Measurements from ENCODE around the gene FKBP7. TPM values are rescaled to one million over a fixed set of nuclear protein-coding genes. Genes with fewer than 3 reads are reported as not detected.

FKBP7 gene
- total RNA-seq, 1 donor from 2014 or later: 44.3 TPM

DNA sequence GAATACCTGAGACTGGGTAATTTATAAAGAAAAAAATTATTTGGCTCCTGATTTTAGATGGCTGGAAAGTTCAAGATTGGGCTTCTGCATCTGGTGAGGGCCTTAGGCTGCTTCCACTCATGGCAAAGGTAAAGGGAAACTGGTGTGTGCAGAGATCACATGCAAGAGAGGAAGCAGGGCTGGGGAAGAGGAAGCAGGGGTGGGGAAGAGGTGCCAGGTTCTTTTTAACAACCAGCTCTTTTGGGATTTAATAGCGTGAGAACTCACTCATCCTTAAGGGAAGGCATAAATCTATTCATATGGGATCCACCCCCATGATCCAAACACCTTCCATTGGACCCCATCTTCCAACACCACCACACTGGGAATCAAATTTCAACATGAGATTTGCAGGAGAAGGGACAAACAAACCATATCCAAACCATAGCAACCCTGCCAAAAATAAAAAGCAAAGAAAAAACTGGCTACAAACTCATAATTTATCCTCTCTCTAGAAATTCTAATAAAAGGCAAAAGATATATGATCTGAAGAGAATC lies 57.9 kb downstream of the FKBP7 start:
- Mint-ChIP-seq H3K4me1 (ENCODE audit: low read depth) (no peaks in the 10 kb centered on the region), H3K4me3 (ENCODE audit: unreplicated experiment) (no peak overlapping the region), H3K27me3 (ENCODE audit: low read depth) (no peaks in the 10 kb centered on the region), H3K27ac (ENCODE audit: unreplicated experiment) (no peak overlapping the region), H3K36me3 (ENCODE audit: low read depth) (peaks cover 8% of the 10 kb centered on the region), H3K9me3 (ENCODE audit: low read depth) (peaks cover 14% of the 10 kb centered on the region)
- DNase-seq (ENCODE audit: low spot score): no peak
- TF ChIP-seq, protein P1, sequence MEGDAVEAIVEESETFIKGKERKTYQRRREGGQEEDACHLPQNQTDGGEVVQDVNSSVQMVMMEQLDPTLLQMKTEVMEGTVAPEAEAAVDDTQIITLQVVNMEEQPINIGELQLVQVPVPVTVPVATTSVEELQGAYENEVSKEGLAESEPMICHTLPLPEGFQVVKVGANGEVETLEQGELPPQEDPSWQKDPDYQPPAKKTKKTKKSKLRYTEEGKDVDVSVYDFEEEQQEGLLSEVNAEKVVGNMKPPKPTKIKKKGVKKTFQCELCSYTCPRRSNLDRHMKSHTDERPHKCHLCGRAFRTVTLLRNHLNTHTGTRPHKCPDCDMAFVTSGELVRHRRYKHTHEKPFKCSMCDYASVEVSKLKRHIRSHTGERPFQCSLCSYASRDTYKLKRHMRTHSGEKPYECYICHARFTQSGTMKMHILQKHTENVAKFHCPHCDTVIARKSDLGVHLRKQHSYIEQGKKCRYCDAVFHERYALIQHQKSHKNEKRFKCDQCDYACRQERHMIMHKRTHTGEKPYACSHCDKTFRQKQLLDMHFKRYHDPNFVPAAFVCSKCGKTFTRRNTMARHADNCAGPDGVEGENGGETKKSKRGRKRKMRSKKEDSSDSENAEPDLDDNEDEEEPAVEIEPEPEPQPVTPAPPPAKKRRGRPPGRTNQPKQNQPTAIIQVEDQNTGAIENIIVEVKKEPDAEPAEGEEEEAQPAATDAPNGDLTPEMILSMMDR (IDR thresholded peaks at IDR 0.05): no peak

DNA sequence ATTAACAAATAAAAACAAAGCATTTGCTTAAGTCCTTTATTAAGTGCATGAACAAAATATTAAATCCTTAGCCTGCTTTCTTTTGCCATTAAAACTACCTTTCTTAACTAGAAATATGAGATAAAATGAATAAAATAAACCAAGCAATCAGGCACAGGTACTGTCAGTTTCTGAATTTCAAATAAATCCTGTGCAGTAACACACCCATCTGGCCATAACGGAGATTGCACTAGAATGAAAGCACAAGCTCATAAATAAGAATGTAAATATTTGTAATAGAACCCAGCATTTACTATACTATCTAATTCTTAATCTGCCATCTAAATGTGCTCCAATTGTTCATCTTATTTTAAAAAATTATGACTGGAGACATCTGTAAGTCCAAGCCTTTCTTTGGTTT lies 59.3 kb downstream of the FKBP7 start:
- H3K4me1 Mint-ChIP-seq (ENCODE audit: low read depth): peaks cover 13% of the 10 kb centered on the region
- H3K36me3 Mint-ChIP-seq (ENCODE audit: low read depth): no peaks in the 10 kb centered on the region
- no peaks in the 10 kb centered on the region for H3K27me3 Mint-ChIP-seq (ENCODE audit: low read depth)
- no peaks in the 10 kb centered on the region for H3K9me3 Mint-ChIP-seq (ENCODE audit: low read depth)
- TF ChIP-seq, protein P1 (IDR thresholded peaks at IDR 0.05): peak; percentile 70
- DNase-seq (ENCODE audit: low spot score): no peak
- no peak overlapping the region for H3K27ac Mint-ChIP-seq (ENCODE audit: unreplicated experiment)
- no peak overlapping the region for H3K4me3 Mint-ChIP-seq (ENCODE audit: unreplicated experiment)

DNA sequence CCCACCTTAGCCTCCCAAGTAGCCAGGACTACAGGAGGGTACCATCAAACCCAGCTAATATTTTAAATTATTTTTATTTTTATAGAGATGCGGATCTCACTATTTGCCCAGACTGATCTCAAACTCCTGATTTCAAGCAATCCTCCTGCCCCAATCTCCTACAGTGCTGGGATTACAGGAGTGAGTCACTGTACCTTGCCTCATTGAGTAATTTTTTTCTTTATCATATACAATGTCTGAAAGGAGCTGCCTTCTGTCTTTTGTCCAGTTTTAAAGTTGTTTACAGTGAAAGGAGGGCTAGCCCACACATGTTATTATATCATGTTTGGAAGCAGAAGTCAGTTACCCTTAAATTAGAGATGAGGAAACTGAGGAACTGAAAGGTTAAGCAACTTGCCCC lies 60.0 kb downstream of the FKBP7 start:
- Mint-ChIP-seq H3K4me1 (ENCODE audit: low read depth) (peaks cover 15% of the 10 kb centered on the region), H3K4me3 (ENCODE audit: unreplicated experiment) (no peak overlapping the region), H3K27me3 (ENCODE audit: low read depth) (no peaks in the 10 kb centered on the region), H3K36me3 (ENCODE audit: low read depth) (no peaks in the 10 kb centered on the region), H3K27ac (ENCODE audit: unreplicated experiment) (no peak overlapping the region), H3K9me3 (ENCODE audit: low read depth) (no peaks in the 10 kb centered on the region)
- TF ChIP-seq, protein P1 (IDR thresholded peaks at IDR 0.05): no peak
- DNase-seq (ENCODE audit: low spot score): no peak

DNA sequence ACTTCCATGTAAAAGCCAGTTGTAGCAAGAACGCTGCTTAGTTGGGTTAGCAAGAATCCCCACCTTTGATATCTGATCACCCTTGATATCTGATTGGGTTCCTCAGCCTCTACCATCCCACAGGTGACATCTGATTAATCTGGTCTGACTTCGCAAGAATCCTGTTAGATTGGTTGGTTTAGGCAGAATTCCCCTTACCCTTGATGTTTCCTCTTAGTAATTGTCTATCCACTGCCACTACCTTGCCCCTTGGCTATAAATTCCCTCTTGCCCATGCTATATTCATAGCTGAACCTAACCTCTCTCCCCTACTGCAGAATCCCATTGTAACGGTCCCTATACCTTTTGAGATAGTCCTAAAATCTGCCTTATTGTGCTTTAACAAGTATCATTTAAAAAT lies 60.5 kb downstream of the FKBP7 start:
- H3K4me3 Mint-ChIP-seq (ENCODE audit: unreplicated experiment): no peak overlapping the region
- H3K36me3 Mint-ChIP-seq (ENCODE audit: low read depth): no peaks in the 10 kb centered on the region
- no peaks in the 10 kb centered on the region for H3K27me3 Mint-ChIP-seq (ENCODE audit: low read depth)
- no peak for DNase-seq (ENCODE audit: low spot score)
- H3K4me1 Mint-ChIP-seq (ENCODE audit: low read depth): peaks cover 20% of the 10 kb centered on the region
- no peaks in the 10 kb centered on the region for H3K9me3 Mint-ChIP-seq (ENCODE audit: low read depth)
- no peak overlapping the region for H3K27ac Mint-ChIP-seq (ENCODE audit: unreplicated experiment)
- TF ChIP-seq, protein P1 (IDR thresholded peaks at IDR 0.05): no peak

DNA sequence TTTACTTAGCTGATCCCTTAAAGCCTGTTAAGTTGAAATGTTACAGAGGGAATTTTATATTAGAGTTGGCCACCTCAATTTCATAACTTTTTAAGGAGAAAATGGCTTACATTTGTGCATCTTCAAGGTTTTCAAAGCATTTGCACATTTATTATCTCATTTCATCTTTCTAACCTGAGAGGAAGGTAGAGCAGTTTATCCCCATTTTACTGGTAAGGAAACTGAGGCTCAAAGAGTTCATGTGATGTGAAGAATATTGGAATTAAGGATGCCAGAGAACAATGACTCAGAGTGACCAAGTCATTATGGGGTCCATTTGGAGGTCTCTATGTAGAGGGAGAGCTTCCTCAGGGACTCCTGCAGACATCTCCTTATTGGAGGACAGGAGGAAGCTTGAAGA lies 62.4 kb downstream of the FKBP7 start:
- Mint-ChIP-seq H3K27me3 (ENCODE audit: low read depth) (no peaks in the 10 kb centered on the region), H3K9me3 (ENCODE audit: low read depth) (no peaks in the 10 kb centered on the region), H3K27ac (ENCODE audit: unreplicated experiment) (no peak overlapping the region), H3K36me3 (ENCODE audit: low read depth) (no peaks in the 10 kb centered on the region), H3K4me1 (ENCODE audit: low read depth) (peaks cover 21% of the 10 kb centered on the region), H3K4me3 (ENCODE audit: unreplicated experiment) (no peak overlapping the region)
- no peak for DNase-seq (ENCODE audit: low spot score)
- TF ChIP-seq, protein P1 (IDR thresholded peaks at IDR 0.05): no peak
